Esophagus squamous epithelium (tissue), 5 donors: ENCODE results near the gene SUMO3. TPM values are rescaled to one million over a fixed set of nuclear protein-coding genes. Genes with fewer than 3 reads are reported as not detected.
A peak's percentile ranks its signal among the peaks of the same experiment; 100 is the strongest.

ENCODE experiments used
- DNase-seq: peaks from one replicate; lab custom pipeline; 2025; lab: John Stamatoyannopoulos, UW
- H3K27ac ChIP-seq, 4 donors: fragments of 200-600 bp; sonication (generic); one replicate each; pipeline ENCODE4 v1.5.1; 2016 to 2019; ENCODE audit warnings: mild to moderate bottlenecking in 1 of 4
- H3K27me3 ChIP-seq, 4 donors: fragments of 200-600 bp; sonication (generic); 1 replicate in 3 of 4; 2 replicates in 1 of 4; pipeline versions ENCODE4 v1.5.1 to v1.6.0; 2017 to 2021; ENCODE audit warnings: antibody characterized with exemption in 1 of 4
- H3K36me3 ChIP-seq, 3 donors: fragments of 200-600 bp; sonication (generic); one replicate each; pipeline ENCODE4 v1.5.1; 2016 to 2019
- H3K4me1 ChIP-seq, 3 donors: fragments of 200-600 bp; sonication (generic); one replicate each; pipeline ENCODE4 v1.5.1; 2017 to 2019
- H3K4me3 ChIP-seq, 4 donors: fragments of 200-600 bp; sonication (generic); 1 replicate in 3 of 4; 2 replicates in 1 of 4; pipeline ENCODE4 v1.5.1; 2016 to 2019; ENCODE audit warnings: mild to moderate bottlenecking in 2 of 4, moderate library complexity in 1 of 4
- H3K9me3 ChIP-seq, 3 donors: fragments of 200-600 bp; sonication (generic); one replicate each; pipeline ENCODE4 v1.5.1; 2016 to 2019
- POLR2A ChIP-seq, 4 donors: fragments of 450-650 bp; IDR thresholded peaks; one replicate each; pipeline ENCODE4 v1.6.1; 2017; ENCODE audit warnings: antibody characterized with exemption in 4 of 4, mild to moderate bottlenecking in 4 of 4, moderate library complexity in 3 of 4
- WGBS, 2 donors: methylation state at CpG; one replicate each; pipeline ENCODE4 v1.1.5; 2018; 5-methylcytosine and 5-hydroxymethylcytosine counted together
- intact Hi-C: fragments of 100-400 bp; cut with DNase I; formaldehyde crosslinking; loops from one replicate; pipeline ENCODE4 v1.15.0; 2022
- total RNA-seq, 4 donors: library from RNA; depleted of rRNA; stranded (reverse); fragments of >200 nt; gene quantifications; one replicate each; pipeline ENCODE4 v1.1.0, GENCODE V29; 2016
- TF ChIP-seq, protein P1 (sequence below), 6 experiments: fragments of 450-650 bp in 4 of 6; fragments of 200-600 bp in 2 of 6; sonication (generic) in 2 of 6; IDR thresholded peaks; one replicate each; pipeline ENCODE4 v1.5.1; 2016 to 2019; ENCODE audit warnings: antibody characterized with exemption in 6 of 6, mild to moderate bottlenecking in 4 of 6, moderate library complexity in 4 of 6
- donor health status: DM: yes; HTN: yes; CAD: no.

SUMO3 gene
- total RNA-seq, result 10 to 100 TPM; 22.9 to 55.0 (median 46.5) TPM

DNA sequence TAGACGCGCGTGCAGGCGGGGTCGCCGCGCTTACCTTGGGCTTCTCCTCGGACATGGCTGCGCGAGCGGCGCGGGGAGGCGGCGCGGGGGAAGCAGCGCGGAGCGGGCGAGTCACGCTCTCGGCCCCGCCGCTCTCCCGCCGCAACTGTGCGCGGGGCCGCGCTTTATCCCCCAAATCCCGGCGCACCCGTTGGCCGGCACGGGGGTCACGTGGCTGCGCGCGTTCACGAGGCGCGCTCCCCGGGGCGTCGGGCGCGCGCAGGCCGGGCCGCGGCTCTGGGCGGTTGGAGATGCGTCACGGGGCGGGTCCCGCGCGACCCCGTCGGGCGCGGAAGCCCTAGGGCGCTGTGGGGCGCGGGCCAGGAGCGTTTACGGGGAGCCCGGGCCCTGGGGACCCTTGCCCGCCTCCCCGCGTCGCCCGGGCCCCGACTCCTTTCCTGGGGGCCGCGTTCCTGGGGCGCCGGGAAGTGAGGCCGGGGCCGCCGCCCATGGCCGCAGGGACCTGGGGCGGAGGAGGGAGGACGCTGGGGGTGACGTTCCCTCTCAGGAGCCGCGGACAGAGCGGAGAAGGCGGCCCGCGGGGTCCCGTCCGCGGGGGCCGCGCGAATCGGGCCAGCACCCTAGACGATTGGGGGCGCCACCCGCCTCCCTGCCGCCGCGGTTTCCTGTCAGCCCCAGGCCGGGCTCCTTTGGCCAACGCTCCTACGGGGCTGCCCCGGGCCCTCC is at the start of gene SUMO3:
SUMO3 (minus strand) TSS at position 149 of the 726 bp plus-strand sequence; CDS start at position 55, 94 bp downstream.
- whole genome bisulfite sequencing, 2 donors, result no CpG with 5 or more reads among the region's 108 CpGs
- TF ChIP-seq, protein P1, sequence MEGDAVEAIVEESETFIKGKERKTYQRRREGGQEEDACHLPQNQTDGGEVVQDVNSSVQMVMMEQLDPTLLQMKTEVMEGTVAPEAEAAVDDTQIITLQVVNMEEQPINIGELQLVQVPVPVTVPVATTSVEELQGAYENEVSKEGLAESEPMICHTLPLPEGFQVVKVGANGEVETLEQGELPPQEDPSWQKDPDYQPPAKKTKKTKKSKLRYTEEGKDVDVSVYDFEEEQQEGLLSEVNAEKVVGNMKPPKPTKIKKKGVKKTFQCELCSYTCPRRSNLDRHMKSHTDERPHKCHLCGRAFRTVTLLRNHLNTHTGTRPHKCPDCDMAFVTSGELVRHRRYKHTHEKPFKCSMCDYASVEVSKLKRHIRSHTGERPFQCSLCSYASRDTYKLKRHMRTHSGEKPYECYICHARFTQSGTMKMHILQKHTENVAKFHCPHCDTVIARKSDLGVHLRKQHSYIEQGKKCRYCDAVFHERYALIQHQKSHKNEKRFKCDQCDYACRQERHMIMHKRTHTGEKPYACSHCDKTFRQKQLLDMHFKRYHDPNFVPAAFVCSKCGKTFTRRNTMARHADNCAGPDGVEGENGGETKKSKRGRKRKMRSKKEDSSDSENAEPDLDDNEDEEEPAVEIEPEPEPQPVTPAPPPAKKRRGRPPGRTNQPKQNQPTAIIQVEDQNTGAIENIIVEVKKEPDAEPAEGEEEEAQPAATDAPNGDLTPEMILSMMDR (IDR thresholded peaks at IDR 0.05), result peak in 1 of 6 experiments; percentile 9
- peak in 3 of 4 donors; percentile 36 to 95 (median 91) for TF ChIP-seq POLR2A (IDR thresholded peaks at IDR 0.05)
- H3K9me3 ChIP-seq, result peaks cover 0 to 35% (median 0%) of the 10 kb centered on the region in 3 donors
- H3K4me1 ChIP-seq, result peaks cover 11 to 40% (median 20%) of the 10 kb centered on the region in 3 donors
- H3K27ac ChIP-seq, result peak within 1 kb of the TSS; percentile 85 to 96 (median 92)
- peaks cover 0 to 9% (median 0%) of the 10 kb centered on the region in 3 donors for H3K36me3 ChIP-seq
- DNase-seq, result no peak
- H3K27me3 ChIP-seq, result no peaks in the 10 kb centered on the region
- H3K4me3 ChIP-seq, result peak within 1 kb of the TSS; percentile 55 to 85 (median 80)
- intact Hi-C loops, result no loop called here

GRCh38 chr21:44867464-44867863 is 49.6 kb upstream of the SUMO3 start:
- Histone ChIP-seq H3K27ac (no peak overlapping the region), H3K27me3 (no peaks in the 10 kb centered on the region), H3K9me3 (no peaks in the 10 kb centered on the region), H3K4me1 (peaks cover 24 to 71% (median 48%) of the 10 kb centered on the region in 3 donors), H3K36me3 (peaks cover 13 to 38% (median 13%) of the 10 kb centered on the region in 3 donors), H3K4me3 (no peak overlapping the region)
- 87 to 91% methylated on average over 15 of the region's 15 CpGs for WGBS, 2 donors
- no peak for DNase-seq
- intact Hi-C loops, result no loop called here
- no peak for TF ChIP-seq POLR2A (IDR thresholded peaks at IDR 0.05)
- TF ChIP-seq, protein P1 (IDR thresholded peaks at IDR 0.05), result no peak

DNA sequence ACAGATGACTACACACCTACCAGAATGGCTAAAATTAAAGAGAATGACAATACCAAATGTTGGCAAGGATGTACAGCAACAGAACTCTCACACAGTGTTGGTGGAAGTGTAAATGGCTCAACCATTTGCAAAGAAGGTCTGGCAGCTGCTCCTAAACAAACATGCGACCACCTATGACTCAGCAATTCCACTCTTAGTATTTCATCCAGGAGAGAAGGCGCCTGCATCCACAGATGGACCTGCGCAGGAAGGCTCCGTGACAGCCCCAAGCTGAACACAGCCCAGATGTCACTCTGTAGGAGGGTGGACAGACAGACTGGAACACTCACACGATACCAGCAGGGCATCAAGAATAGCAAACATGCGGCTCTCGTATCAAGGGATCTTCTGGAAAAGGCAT is 48.9 kb upstream of the SUMO3 start:
- no peaks in the 10 kb centered on the region for H3K9me3 ChIP-seq
- no peak for DNase-seq
- H3K27me3 ChIP-seq, result no peaks in the 10 kb centered on the region
- intact Hi-C loops, result no loop called here
- WGBS, 2 donors, result 75 to 77% methylated on average over 6 to 7 of the region's 7 CpGs
- H3K4me3 ChIP-seq, result no peak overlapping the region
- H3K4me1 ChIP-seq, result peaks cover 17 to 70% (median 44%) of the 10 kb centered on the region in 3 donors
- no peak for TF ChIP-seq POLR2A (IDR thresholded peaks at IDR 0.05)
- TF ChIP-seq, protein P1 (IDR thresholded peaks at IDR 0.05), result no peak
- peaks cover 13 to 45% (median 13%) of the 10 kb centered on the region in 3 donors for H3K36me3 ChIP-seq
- no peak overlapping the region for H3K27ac ChIP-seq

- H3K27ac ChIP-seq, result no peak overlapping the region
- no peaks in the 10 kb centered on the region for H3K27me3 ChIP-seq
- 72 to 77% methylated on average over 4 to 9 of the region's 12 CpGs for WGBS, 2 donors
- TF ChIP-seq, protein P1 (IDR thresholded peaks at IDR 0.05), result no peak
- no peak for TF ChIP-seq POLR2A (IDR thresholded peaks at IDR 0.05)
- peaks cover 7 to 60% (median 34%) of the 10 kb centered on the region in 3 donors for H3K4me1 ChIP-seq
- DNase-seq, result no peak
- no peaks in the 10 kb centered on the region for H3K9me3 ChIP-seq
- intact Hi-C loops, result no loop called here
- peaks cover 13 to 55% (median 13%) of the 10 kb centered on the region in 3 donors for H3K36me3 ChIP-seq
- no peak overlapping the region for H3K4me3 ChIP-seq
Observed at GRCh38 chr21:44865561-44866280, 47.9 kb upstream of the SUMO3 start.
